HL-60 (cell line): ENCODE results near the gene CLDN19.
A peak's percentile ranks its signal among the peaks of the same experiment; 100 is the strongest.
"Not testable (repeated sequence)": the region's sequence is repeated elsewhere in the genome, so short reads cannot be mapped to it uniquely, and the experiment has no call there.

ENCODE experiments used
- DNase-seq, 2 experiments: peaks; one replicate each; pipeline ENCODE4 v3.0.0-alpha.2; 2010 to 2020; ENCODE audit warnings: low read depth in 1 of 2, low spot score in 1 of 2
- H3K27ac ChIP-seq: fragments of 250-450 bp; sonication (Bioruptor Pico); replicated peaks from 2 replicates; pipeline ENCODE4 v1.5.1; 2020; ENCODE audit warnings: mild to moderate bottlenecking, moderate library complexity
- H3K27me3 ChIP-seq: fragments of 250-450 bp; sonication (Bioruptor Pico); 2 replicates; pipeline ENCODE4 v1.5.1; 2021; ENCODE audit warnings: mild to moderate bottlenecking, moderate library complexity; ENCODE audit not compliant: insufficient read depth, poor library complexity, severe bottlenecking
- H3K4me3 ChIP-seq: replicated peaks from 2 replicates; pipeline ENCODE4 v1.5.1; 2011; ENCODE audit warnings: mild to moderate bottlenecking, control low read depth, low read length; ENCODE audit not compliant: insufficient read depth
- GABPA ChIP-seq: IDR thresholded peaks from 2 replicates; pipeline ENCODE4 v1.6.1; 2012; ENCODE audit warnings: low read depth
- POLR2AphosphoS5 ChIP-seq: IDR thresholded peaks from 2 replicates; pipeline ENCODE4 v1.6.1; 2012; ENCODE audit warnings: low read depth
- SPI1 ChIP-seq: IDR thresholded peaks from 2 replicates; pipeline ENCODE4 v1.6.1; 2012; ENCODE audit warnings: low read depth, mild to moderate bottlenecking, borderline replicate concordance
- TF ChIP-seq, protein P1 (sequence below): IDR thresholded peaks from 2 replicates; pipeline ENCODE4 v1.6.1; 2012; ENCODE audit warnings: low read depth; ENCODE audit not compliant: insufficient replicate concordance
- TF ChIP-seq, protein P2 (sequence below): IDR thresholded peaks from one replicate; pipeline ENCODE4 v1.5.1; 2011; ENCODE audit warnings: low read length, control low read depth, inconsistent platforms; ENCODE audit not compliant: insufficient read depth

The CLDN19 gene

DNA sequence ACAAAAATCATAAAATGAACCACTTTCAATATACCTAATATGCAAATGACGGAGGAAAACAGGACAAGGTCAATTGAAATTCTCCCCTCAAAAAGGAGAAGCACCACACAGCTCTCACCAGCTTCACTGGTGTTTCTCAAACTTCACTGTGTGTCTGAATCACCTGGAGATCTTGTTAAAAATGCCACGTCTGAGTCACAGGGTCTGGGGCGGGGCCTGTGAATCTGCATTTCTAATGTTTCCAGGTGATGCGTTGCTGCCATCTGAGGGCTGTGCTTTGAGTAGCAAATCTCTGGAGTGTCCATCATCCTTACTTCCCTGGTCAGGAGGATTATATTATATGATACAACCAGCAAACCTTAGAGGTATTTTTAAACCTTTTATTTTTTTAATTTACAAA is 9.0 kb downstream of the CLDN19 start:
- Histone ChIP-seq H3K27ac (no peak overlapping the region), H3K27me3 (no peaks in the 10 kb centered on the region), H3K4me3 (no peak overlapping the region)
- peak in 1 of 2 experiments; percentile 25 for DNase-seq
- TF ChIP-seq, protein P1, sequence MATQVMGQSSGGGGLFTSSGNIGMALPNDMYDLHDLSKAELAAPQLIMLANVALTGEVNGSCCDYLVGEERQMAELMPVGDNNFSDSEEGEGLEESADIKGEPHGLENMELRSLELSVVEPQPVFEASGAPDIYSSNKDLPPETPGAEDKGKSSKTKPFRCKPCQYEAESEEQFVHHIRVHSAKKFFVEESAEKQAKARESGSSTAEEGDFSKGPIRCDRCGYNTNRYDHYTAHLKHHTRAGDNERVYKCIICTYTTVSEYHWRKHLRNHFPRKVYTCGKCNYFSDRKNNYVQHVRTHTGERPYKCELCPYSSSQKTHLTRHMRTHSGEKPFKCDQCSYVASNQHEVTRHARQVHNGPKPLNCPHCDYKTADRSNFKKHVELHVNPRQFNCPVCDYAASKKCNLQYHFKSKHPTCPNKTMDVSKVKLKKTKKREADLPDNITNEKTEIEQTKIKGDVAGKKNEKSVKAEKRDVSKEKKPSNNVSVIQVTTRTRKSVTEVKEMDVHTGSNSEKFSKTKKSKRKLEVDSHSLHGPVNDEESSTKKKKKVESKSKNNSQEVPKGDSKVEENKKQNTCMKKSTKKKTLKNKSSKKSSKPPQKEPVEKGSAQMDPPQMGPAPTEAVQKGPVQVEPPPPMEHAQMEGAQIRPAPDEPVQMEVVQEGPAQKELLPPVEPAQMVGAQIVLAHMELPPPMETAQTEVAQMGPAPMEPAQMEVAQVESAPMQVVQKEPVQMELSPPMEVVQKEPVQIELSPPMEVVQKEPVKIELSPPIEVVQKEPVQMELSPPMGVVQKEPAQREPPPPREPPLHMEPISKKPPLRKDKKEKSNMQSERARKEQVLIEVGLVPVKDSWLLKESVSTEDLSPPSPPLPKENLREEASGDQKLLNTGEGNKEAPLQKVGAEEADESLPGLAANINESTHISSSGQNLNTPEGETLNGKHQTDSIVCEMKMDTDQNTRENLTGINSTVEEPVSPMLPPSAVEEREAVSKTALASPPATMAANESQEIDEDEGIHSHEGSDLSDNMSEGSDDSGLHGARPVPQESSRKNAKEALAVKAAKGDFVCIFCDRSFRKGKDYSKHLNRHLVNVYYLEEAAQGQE: no peak
- TF ChIP-seq POLR2AphosphoS5 (no peak), GABPA (no peak), SPI1 (no peak)
- TF ChIP-seq, protein P2, sequence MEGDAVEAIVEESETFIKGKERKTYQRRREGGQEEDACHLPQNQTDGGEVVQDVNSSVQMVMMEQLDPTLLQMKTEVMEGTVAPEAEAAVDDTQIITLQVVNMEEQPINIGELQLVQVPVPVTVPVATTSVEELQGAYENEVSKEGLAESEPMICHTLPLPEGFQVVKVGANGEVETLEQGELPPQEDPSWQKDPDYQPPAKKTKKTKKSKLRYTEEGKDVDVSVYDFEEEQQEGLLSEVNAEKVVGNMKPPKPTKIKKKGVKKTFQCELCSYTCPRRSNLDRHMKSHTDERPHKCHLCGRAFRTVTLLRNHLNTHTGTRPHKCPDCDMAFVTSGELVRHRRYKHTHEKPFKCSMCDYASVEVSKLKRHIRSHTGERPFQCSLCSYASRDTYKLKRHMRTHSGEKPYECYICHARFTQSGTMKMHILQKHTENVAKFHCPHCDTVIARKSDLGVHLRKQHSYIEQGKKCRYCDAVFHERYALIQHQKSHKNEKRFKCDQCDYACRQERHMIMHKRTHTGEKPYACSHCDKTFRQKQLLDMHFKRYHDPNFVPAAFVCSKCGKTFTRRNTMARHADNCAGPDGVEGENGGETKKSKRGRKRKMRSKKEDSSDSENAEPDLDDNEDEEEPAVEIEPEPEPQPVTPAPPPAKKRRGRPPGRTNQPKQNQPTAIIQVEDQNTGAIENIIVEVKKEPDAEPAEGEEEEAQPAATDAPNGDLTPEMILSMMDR: no peak

DNA sequence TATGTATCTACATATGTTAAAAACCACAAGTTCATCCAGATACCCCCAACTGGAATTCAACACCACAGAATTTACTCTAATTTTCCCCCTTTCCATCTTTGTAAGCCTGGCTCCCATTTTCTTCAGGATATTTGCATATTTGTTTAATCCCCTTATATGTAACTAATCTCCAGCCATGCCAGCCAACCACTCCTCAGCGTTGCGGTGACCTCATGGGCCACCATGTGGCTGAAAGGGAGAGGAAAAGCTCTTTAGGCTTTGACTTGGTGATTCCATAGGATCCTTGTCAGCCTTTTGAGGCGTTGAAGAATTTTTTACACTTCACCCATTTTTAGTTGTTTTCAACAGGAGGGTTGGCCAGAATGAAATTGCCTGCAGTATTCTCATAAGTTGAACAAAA is 10.0 kb downstream of the CLDN19 start:
- Histone ChIP-seq H3K4me3 (no peak overlapping the region), H3K27me3 (no peaks in the 10 kb centered on the region), H3K27ac (no peak overlapping the region)
- TF ChIP-seq, protein P1: no peak
- TF ChIP-seq GABPA: no peak
- TF ChIP-seq SPI1: no peak
- no peak for TF ChIP-seq POLR2AphosphoS5
- TF ChIP-seq, protein P2: no peak
- DNase-seq: no peak

DNA sequence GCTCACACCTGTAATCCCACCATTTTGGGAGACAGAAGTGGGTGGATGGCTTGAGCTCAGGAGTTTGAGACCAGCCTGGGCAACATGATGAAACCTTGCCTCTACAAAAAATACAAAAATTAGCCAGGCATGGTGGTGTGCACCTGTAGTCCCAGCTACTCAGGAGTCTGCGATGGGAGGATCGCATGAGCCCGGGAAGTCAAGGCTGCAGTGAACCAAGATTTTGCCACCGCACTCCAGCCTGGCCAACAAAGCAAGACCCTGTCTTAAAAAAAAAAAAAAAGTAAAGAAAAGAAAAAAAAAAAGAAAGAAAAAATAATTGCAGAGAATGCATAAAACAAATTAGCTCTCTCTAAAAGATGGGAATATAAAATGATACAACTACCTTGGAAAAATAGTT is 14.2 kb downstream of the CLDN19 start:
- not testable (repeated sequence) for H3K4me3 ChIP-seq, DNase-seq, H3K27ac ChIP-seq

DNA sequence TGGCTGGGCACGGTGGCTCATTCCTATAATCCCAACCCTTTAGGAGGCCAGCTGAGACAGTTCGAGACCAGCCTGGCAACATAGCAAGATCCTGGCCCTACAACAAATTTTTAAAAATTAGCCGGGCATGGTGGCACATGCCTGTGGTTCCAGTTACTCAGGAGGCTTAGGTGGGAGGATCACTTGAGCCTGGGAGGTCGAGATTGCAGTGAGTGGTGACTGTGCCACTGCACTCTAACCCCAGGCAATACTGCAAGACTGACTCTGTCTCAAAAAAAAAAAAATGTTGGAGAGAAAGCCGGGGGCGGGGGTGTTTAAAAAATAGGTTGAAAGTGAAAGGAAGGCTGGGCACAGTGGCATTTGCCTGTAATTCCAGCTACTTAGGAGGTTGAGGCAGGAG is 16.5 kb downstream of the CLDN19 start:
- H3K27ac ChIP-seq: no peak overlapping the region
- H3K27me3 ChIP-seq: no peaks in the 10 kb centered on the region
- H3K4me3 ChIP-seq: no peak overlapping the region
- TF ChIP-seq SPI1: no peak
- no peak for TF ChIP-seq POLR2AphosphoS5
- TF ChIP-seq, protein P2: no peak
- TF ChIP-seq GABPA: no peak
- TF ChIP-seq, protein P1: no peak
- no peak for DNase-seq

More for the DNA sequence above, 14.2 kb downstream of the CLDN19 start:
- H3K27me3 ChIP-seq: not testable (repeated sequence)

DNA sequence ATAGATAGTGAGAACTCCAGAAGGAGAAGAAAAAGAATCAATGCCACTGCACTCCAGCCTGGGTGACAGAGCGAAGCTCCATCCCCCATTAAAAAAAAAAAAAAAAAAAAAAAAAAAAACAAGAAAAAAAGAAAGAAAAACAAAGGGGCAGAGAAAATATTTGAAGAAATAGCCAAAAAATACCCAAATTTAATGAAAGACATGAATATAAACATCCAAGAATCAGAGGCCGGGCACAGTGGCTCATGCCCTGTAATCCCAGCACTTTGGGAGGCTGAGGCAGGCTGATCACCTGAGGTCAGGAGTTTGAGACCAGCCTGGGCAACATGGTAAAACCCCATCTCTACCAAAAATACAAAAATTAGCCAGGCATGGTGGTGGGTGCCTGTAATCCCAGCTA is 17.6 kb downstream of the CLDN19 start:
- DNase-seq, H3K27ac ChIP-seq, H3K4me3 ChIP-seq, H3K27me3 ChIP-seq: not testable (repeated sequence)
